ENCODE data around the gene ZDHHC14. TPM values are rescaled to one million over a fixed set of nuclear protein-coding genes. Genes with fewer than 3 reads are reported as not detected.
A peak's percentile ranks its signal among the peaks of the same experiment; 100 is the strongest.

The ZDHHC14 gene
- total RNA-seq, 4 donors from 2014 or later, result 11.4 to 20.8 (median 15.6) TPM

GRCh38 chr6:157450931-157451742 is 70.1 kb downstream of the ZDHHC14 start:
- Histone ChIP-seq H3K27ac (no peak overlapping the region), H3K9me3 (peaks cover 0 to 3% (median 0%) of the 10 kb centered on the region in 4 donors), H3K4me1 (peaks cover 0 to 20% (median under 1%) of the 10 kb centered on the region in 4 donors), H3K36me3 (no peaks in the 10 kb centered on the region), H3K4me3 (no peak overlapping the region), H3K27me3 (no peaks in the 10 kb centered on the region)
- TF ChIP-seq POLR2A (IDR thresholded peaks at IDR 0.05), result no peak
- no peak for DNase-seq (ENCODE audit: low spot score in 2 of 2)
- WGBS, 2 donors, result 84 to 86% methylated on average over 10 of the region's 10 CpGs

- Histone ChIP-seq H3K4me3 (no peak overlapping the region), H3K4me1 (peaks cover 0 to 22% (median 4%) of the 10 kb centered on the region in 4 donors), H3K27me3 (no peaks in the 10 kb centered on the region), H3K9me3 (peaks cover 0 to 3% (median 0%) of the 10 kb centered on the region in 4 donors), H3K27ac (no peak overlapping the region), H3K36me3 (no peaks in the 10 kb centered on the region)
- TF ChIP-seq EP300 (IDR thresholded peaks at IDR 0.05) (no peak), POLR2A (IDR thresholded peaks at IDR 0.05) (no peak)
- no peak for DNase-seq (ENCODE audit: low spot score in 2 of 2)
- 75 to 96% methylated on average over 2 of the region's 2 CpGs for WGBS, 2 donors
Measured at GRCh38 chr6:157452096-157452495, 71.1 kb downstream of the ZDHHC14 start.

GRCh38 chr6:157453131-157453530 is 72.1 kb downstream of the ZDHHC14 start:
- H3K27ac ChIP-seq, result no peak overlapping the region
- peaks cover 0 to 3% (median 0%) of the 10 kb centered on the region in 4 donors for H3K9me3 ChIP-seq
- DNase-seq (ENCODE audit: low spot score in 2 of 2), result no peak
- H3K36me3 ChIP-seq, result no peaks in the 10 kb centered on the region
- H3K27me3 ChIP-seq, result no peaks in the 10 kb centered on the region
- WGBS, 2 donors, result 75 to 80% methylated on average over 4 of the region's 4 CpGs
- H3K4me3 ChIP-seq, result no peak overlapping the region
- TF ChIP-seq EP300 (IDR thresholded peaks at IDR 0.05), result no peak
- TF ChIP-seq POLR2A (IDR thresholded peaks at IDR 0.05), result no peak
- TF ChIP-seq CTCF (IDR thresholded peaks at IDR 0.05), result no peak
- peaks cover 0 to 22% (median 4%) of the 10 kb centered on the region in 4 donors for H3K4me1 ChIP-seq

- Histone ChIP-seq H3K27me3 (no peaks in the 10 kb centered on the region), H3K36me3 (no peaks in the 10 kb centered on the region), H3K9me3 (peaks cover 0 to 3% (median 0%) of the 10 kb centered on the region in 4 donors), H3K4me3 (no peak overlapping the region), H3K4me1 (peaks cover 0 to 22% (median 4%) of the 10 kb centered on the region in 4 donors), H3K27ac (no peak overlapping the region)
- no peak for DNase-seq (ENCODE audit: low spot score in 2 of 2)
- TF ChIP-seq CTCF (IDR thresholded peaks at IDR 0.05) (no peak), POLR2A (IDR thresholded peaks at IDR 0.05) (no peak), EP300 (IDR thresholded peaks at IDR 0.05) (no peak)
Measured at GRCh38 chr6:157453978-157454377, 73.0 kb downstream of the ZDHHC14 start.

GRCh38 chr6:157454762-157455714 is 74.0 kb downstream of the ZDHHC14 start:
- Histone ChIP-seq H3K36me3 (no peaks in the 10 kb centered on the region), H3K27ac (peak overlapping the region in 2 of 4 donors; percentile 18 to 55), H3K27me3 (no peaks in the 10 kb centered on the region), H3K9me3 (peaks cover 0 to 3% (median 0%) of the 10 kb centered on the region in 4 donors), H3K4me3 (no peak overlapping the region), H3K4me1 (peaks cover 0 to 15% (median 4%) of the 10 kb centered on the region in 4 donors)
- DNase-seq (ENCODE audit: low spot score in 2 of 2), result no peak
- WGBS, 2 donors, result 70 to 87% methylated on average over 14 of the region's 14 CpGs
- TF ChIP-seq EP300 (IDR thresholded peaks at IDR 0.05) (no peak), POLR2A (IDR thresholded peaks at IDR 0.05) (no peak), CTCF (IDR thresholded peaks at IDR 0.05) (no peak)
